Measurements from ENCODE around the gene GDPD4. TPM values are rescaled to one million over a fixed set of nuclear protein-coding genes. Genes with fewer than 3 reads are reported as not detected.
A peak's percentile ranks its signal among the peaks of the same experiment; 100 is the strongest.

Gene GDPD4
- total RNA-seq, 1 donor from 2014 or later, result not detected

DNA sequence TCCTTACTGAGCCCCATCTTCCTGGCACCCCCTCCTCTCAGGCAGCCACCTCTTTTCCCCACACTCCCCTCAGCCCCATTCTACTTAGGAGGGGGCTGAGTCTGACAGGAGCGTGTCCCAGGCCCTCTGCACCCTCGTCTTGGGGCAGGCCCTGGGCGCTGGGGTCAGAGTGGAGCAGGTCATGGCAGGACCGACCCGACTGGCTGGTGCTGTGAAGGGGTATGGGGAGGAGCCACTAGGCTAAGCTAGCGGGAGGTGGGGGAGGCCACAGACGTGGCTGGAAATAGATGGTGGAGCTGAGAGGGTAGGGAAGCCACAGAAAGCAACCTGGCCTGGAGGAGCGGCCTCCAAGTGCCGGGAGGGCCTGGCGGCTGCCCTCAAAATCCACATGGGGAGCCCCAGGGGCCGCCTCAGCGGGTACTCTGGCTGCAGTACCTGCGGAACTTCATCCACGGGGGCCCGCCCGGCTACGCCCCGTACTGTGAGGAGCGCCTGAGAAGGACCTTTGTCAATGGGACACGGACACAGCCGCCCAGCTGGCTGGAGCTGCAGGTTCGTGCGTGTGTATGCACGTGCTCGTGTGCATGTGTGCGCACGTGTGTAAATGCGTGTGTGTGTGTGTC lies 111.8 kb downstream of the GDPD4 start:
- no peak for DNase-seq

DNA sequence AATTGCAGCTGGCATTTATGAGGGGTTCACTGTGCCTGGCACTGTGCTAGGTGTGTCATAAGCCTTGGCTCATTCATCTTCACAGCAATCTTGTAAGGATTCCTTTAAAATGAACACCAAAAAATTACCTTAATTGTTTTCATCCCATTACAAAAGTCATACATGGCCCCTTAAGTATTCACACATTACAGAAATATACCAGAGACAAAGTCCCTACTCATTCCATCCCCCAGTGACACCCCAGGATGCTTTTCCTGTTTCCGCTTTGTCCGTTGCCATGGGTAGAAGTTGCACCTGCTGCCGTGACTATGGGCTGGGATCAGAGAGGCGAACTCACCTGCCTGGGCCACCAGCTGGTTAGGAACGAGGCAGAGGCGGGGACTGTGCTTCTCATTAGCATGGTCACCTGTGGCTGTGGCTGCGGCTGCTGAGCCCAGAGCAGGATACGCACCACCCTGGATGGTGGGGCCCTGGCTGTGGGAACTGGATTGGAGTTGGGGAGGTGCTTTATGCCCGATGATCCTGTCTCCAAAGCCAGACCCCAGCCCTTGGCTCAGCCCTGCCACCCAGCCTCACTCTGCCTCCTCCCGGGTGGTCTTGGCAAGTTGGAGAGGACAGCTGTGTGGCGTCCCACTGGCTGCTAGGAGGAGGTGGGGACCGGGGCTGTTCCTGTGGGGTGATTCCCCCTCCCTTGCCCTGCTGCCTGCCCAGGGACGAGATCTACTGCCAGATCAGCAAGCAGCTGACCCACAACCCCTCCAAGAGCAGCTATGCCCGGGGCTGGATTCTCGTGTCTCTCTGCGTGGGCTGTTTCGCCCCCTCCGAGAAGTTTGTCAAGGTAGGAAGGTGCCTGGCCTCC lies 112.6 kb downstream of the GDPD4 start:
- no peak for DNase-seq

DNA sequence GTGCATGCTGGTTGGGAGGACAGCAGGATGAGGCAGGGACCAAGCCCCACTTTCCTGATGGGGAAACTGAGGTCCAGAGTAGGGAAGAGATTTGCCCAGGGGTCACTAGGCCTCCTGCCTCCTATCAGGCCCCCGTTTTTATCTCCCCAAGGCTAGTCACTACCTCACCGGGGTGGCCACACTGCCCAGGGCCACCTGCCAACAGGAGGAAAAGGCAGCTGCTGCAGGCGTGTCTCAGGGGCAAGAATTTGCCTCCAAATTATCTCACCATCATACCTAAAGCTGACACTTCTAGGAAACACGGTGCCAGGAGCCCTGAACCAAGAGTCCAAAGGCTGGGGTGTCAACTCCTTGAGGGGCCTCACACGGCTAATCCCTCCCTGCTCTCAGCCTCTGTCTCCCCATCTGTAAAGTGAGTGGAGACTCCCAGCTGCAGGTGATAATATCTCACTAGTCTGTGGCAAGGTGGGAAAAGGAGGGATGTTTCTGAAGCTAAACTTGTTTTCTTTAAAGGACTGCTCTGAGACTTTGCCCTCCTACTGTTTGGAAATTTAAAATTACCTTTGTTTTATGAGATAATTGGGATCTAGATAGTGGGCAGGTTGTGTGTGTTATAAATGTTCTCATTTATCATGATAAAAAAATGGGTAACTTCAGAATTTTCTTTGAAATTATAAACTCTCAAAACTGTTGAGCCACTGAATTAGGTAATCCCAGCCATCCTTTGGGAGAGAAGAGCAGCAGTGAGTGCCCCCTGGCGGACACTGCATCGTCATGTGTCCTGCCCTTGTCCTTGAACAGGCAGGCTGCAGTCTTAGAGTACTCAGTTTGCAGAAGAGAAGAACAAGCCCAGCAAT lies 113.5 kb downstream of the GDPD4 start:
- DNase-seq, result peak; percentile 36

DNA sequence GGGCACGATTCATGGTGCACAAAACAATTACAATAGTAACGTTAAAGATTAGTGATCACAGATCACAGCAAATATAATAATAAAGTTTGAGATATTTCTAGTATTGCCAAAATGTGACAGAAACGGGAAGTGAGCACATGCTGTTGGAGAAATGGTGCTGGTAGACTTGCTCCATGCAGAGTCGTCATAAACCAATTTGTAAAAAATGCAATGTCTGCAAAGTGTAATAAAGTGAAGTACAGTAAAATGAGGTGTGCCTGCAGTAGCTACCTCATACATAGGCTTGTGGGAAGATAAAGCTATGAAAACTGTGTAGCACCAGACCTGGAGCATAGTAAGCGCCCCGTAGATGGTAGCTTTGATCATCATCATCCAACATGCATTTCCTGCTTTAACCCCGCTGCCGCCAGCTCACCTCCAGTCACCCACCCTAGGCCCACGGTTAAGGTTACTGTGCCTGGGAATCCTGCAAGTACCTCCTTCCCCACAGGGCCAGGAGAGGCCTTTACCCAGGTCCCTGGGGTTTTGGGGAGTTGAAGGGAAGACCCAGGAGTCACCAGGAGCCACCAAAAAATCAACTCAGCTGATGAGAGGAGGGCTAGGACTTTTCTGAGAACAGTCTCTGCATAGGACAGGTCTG lies 114.3 kb downstream of the GDPD4 start:
- DNase-seq, result no peak

DNA sequence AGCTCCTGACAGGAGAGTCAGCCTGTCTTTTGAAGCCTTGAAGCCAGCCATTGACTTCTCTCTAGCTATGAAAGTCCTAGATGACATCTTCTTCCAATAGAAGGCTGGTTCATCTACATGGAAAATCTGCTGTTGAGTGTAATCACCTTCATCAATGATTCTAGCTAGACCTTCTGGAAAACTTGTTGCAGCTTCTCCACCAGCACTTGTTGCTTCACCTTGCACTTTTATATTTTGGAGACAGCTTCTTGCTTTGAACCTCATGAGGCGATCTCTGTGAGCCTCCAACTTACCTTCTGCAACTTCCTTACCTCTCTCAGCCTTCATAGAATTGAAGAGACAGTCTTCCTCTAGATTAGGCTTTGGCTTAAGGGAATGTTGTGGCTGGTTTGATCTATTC lies 115.2 kb downstream of the GDPD4 start:
- no peak for DNase-seq

DNA sequence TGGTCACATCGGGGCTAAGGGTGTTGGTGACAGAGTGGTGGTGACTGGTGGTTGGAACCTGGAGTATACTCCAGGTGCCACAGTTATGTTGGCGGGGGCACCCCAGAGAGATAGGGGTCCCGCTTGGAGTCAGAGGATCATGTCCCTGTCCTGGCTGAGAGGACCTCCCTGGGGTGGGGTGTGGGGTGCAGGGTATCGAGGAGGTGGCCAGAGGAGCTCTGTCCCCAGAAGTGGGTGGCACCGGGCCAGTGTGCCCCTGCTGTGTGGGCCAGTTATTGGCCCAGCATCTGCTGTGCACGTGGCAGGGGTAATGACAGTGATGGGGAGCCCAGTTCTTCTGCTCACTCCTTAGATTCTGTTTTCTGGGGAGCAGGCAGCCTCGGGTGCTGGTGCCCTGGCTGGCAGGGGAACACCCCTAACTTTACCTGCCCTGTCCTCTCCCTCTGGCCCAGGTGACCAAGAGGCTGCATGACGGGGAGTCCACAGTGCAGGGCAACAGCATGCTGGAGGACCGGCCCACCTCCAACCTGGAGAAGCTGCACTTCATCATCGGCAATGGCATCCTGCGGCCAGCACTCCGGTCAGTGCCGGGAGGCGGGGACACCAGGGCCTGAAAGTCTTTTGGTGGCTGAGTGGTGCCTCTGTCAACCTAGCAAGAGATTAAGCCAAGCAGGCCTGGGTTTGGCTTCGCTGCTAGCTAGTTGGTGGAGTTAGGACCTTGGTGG lies 117.2 kb downstream of the GDPD4 start:
- DNase-seq, result no peak

DNA sequence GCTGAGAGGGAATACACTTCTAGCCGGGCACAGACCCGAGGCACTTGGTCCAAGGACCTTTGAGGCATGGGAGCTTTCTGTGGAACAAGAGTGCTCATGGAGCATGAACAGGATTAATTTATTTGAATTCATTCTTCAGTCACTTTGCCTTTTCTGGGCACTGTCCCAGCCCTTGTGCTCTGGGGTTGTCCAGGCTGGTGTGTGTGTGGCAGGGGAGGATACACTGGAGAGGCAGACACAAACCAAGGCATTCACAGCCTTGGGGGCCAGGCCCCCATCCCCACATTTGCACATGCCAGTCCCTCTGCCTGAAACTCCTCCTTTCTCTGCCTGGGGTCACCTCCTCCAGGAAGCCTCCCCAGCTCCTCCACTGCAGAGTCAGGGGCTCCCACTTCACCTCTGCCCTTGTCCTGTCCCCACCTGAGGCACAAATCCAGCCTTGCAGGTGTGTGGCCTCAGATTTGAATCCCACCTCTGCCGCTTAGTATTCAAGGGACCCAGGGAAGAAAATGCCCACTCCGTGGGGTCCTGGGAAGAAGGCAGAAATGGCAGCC lies 118.0 kb downstream of the GDPD4 start:
- no peak for DNase-seq

DNA sequence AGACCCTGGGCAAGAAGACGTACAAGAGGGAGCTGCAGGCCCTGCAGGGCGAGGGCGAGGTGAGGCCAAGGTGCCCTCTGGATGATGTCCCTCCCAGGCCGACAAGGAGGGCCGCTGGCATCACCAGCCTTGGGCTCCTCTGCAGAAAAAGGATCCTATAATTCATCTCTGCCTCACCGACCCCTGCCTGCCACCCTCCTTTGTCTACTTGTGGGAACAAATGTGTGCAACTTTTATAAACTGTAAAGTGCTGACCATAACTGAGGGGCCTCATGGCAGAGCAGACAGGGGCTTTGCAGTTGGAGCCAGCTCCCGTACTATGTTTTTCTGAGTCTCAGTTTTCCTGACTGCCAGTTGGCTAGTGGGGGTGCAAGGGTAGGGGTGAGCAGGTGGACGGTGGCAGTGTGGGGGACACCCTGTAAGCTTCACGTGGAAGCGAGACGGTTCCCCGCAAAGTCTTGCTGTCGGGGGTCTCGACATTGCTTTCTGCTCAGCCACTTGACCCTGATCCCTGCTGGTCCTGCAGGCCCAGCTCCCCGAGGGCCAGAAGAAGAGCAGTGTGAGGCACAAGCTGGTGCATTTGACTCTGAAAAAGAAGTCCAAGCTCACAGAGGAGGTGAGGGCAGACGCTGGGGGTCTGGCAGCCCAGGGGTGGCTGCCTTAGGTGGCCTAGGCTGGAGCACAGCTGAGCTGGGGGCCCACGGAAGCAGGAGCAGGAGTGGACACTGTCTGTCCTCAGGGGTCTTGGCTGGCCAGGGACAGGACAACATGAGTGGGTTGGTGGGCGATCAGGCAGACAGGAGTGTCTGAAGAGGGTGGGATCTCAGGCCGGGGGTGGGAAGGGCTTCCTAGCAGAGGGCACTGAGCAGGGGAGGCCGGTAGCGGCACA lies 118.7 kb downstream of the GDPD4 start:
- DNase-seq, result no peak

DNA sequence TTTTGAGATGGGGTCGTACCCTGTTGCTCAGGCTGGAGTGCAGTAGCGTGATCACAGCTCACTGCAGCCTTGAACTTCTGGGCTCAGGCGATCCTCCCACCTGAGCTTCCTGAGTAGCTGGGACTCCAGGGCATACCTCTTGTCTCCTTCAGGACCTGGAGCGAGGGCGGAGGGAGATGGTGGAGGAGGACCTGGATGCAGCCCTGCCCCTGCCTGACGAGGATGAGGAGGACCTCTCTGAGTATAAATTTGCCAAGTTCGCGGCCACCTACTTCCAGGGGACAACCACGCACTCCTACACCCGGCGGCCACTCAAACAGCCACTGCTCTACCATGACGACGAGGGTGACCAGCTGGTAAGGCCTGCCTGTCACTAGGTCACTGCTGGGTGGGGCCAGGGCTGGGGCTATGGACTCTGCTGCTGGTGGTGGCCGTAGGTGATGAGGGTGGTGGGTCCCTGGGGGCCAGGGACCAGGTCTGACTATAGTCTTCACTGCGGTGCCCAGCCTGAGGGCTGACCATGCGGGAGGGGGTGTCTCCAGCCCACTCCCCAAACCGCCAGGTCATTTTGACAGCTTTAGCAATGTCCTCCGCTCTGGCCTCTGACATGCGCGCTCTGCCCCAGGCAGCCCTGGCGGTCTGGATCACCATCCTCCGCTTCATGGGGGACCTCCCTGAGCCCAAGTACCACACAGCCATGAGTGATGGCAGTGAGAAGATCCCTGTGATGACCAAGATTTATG lies 119.5 kb downstream of the GDPD4 start:
- no peak for DNase-seq

DNA sequence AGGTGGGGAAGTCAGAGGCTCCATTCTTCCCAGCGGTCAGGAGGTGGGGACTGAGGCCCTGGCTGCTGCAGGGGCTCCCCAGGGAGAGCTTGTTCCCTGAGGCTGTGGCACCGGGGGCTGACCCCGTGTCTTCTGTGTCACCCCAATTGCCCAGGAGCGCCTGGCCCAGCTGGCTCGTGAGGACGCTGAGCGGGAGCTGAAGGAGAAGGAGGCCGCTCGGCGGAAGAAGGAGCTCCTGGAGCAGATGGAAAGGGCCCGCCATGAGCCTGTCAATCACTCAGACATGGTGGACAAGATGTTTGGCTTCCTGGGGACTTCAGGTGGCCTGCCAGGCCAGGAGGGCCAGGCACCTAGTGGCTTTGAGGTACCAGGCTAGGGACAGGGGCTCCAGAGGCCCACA lies 120.3 kb downstream of the GDPD4 start:
- no peak for DNase-seq

DNA sequence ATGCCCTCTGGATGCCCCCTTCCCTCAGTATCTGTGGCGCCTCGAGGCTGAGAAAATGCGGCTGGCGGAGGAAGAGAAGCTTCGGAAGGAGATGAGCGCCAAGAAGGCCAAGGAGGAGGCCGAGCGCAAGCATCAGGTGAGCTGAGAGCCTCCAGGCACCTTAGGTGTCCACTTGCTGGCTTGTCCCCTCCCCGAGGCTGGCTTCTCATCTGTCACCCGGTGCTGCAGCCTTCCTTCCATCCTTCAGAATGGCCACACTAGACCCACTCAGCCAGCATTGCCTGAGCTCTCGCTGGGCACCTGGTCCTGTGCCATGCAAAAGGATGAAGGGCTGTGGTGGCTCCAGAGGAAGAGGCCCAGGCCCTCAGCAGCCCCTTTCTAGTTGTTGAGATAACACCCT lies 121.1 kb downstream of the GDPD4 start:
- no peak for DNase-seq

DNA sequence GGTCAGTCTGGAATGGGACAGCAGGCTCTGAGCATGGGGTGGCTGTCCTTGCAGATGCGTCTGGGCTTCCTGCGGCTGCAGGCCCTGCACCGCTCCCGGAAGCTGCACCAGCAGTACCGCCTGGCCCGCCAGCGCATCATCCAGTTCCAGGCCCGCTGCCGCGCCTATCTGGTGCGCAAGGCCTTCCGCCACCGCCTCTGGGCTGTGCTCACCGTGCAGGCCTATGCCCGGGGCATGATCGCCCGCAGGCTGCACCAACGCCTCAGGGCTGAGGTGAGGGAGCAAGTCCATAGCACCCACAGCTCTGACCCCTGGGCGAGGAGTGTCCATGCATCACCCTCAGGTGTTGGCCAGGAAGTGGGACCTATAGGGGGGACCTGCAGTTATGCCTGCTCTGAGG lies 121.8 kb downstream of the GDPD4 start:
- DNase-seq, result no peak

DNA sequence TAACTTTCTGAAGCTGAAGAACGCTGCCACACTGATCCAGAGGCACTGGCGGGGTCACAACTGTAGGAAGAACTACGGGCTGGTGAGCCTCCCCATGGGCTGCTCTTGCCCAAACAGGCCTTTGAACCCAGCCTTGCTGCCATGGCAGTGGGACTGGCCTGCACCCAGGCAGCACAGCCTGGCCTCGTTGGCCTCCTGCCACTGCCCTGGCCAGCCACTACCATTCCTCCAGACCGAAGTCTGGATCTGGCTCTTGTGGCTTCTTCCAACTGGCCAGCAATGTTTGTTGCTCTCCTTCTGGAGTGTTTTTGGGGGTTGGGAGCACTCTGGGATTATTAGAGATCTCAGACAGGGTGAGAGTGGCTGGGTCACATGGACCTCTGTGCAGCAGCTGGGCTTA lies 122.4 kb downstream of the GDPD4 start:
- DNase-seq, result no peak

DNA sequence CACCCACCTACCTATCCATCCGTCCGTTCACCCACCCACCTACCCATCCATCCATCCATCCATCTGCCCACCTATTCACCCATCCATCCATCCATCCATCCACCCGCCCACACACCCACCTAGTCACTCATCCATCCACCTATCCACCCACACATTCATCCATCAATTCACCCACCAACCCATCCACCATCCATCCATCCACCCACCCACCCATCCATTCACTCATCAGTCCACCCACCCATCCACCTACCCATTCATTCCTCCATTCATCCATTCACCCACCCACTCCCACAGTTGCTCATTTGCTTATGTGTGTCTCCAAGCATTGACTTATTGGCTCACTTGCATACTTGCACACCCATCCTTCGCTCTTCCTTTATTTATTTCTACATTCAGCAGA lies 123.3 kb downstream of the GDPD4 start:
- no peak for DNase-seq

DNA sequence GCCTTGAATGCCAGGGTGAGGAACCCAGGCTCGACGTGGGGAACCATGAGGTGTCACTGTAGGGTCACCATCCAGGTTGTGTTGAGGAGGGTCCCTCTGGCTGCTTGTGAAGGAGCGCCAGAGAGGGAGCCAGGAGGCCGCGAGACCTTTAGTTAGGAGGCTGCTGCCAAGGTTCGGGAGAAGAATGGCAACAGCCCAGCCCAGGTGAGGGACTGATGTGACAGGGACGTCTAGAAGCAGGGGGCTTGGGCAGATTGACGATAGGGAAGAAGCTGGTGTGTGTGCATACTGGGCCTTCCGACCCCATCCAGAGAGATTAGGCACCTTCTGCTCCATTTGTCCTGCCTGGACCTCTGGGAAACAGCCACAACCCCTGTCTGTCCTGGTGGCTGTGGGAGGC lies 124.5 kb downstream of the GDPD4 start:
- DNase-seq, result no peak

DNA sequence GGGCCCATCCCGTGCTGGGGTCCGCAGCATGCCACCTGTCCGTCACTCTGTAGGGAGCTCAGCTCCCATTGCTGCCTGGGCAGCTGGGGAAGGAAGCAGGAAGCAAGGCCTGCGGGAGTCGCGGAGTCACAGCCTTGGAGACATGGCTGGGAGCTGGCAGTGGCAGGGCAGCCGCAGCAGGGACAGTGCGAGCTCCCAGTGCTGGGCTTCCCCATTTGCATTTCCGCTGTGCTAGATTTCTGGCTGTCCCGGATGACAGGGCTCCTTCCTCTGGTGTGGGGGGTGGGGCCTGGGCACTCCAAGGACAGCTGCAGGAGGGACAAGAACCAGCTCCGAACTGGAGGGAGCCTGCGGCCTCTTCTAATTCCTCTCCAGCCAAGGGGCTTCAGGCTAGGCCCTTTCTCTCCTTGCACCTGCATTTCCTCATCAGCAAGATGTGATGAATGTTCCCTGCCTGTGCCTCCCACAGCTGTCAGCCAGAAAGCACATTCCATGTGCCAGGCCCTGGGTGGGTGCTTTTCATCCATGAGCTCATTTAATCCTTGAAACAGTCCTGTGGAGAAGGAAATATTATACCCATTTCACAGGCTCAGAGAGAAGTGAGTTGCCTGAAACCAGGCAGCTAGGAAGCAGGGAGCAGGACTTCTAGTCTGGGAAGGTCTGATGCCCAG lies 125.5 kb downstream of the GDPD4 start:
- DNase-seq, result no peak

DNA sequence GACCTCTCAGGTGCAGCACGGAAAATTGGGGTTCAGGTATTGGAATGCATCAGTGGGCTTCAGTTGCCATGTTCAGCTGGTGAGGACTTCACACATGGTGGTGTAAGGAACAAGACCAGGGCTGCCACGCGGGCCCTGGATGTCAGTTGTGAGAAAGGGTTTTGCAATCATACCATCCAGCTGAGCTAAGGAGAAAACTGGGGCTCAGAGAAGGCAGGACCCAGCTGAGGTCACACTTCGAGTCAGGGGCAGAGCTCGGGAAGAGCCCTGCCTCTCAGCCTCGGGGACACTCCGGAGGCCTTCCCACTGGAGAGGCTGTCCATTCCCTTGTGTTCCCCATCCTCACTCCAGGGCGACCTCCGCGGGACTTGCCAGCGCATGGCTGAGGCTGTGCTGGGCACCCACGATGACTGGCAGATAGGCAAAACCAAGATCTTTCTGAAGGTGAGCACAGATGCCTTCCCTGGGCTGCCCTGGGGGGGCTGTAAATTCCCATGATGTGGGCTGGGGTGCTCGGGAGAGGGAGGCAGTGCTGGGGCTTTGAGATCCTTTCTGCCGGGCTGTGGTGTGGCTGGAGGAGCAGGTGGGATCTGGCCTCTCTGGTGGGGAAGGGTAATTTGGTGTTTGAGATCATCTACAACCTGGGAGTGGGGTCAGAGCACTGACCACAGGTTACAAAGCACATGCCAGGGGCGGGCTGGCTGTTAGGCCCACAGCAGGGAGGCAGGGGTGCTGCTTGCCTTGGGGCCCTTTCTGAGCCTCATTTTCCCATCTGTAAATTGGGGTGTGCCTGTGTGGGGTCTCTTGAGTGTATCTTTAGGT lies 126.3 kb downstream of the GDPD4 start:
- DNase-seq, result no peak

DNA sequence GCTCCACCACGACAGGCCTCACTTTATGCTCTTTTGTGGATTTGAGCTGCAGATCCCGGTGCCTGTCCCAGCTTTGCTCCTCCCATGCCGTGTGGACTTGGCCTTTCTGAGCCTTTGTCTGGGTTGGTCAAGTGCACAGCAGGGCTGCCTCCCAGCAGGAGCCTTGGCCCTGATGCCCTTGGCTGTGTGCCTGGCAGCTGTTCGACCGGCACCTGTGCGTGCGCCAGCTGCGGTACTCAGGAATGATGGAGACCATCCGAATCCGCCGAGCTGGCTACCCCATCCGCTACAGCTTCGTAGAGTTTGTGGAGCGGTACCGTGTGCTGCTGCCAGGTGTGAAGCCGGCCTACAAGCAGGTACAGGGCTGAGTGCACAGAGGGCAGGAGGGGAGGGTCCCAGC lies 126.9 kb downstream of the GDPD4 start:
- no peak for DNase-seq
